ENCODE results near the gene NARF. TPM values are rescaled to one million over a fixed set of nuclear protein-coding genes. Genes with fewer than 3 reads are reported as not detected.

The NARF gene
- total RNA-seq, 2 experiments from 2014 or later: 63.9 to 65.4 TPM

- no peaks in the 10 kb centered on the region for H3K27me3 Mint-ChIP-seq
- intact Hi-C loops (cut with micrococcal nuclease): loop anchor here (10.0 kb wide), 1 partner anchor 58 kb away; no protein-coding TSS in a partner anchor
- ATAC-seq: peak; percentile 57
- no peak for TF ChIP-seq CTCF (IDR thresholded peaks at IDR 0.05)
- ChIA-PET CTCF (interaction anchor here (0.5 to 2.1 kb wide), 3 partner anchors 9 to 54 kb away, joined by 3 to 5 read pairs (median 3); no protein-coding TSS in a partner anchor), POLR2A (interaction anchor here (0.9 to 3.9 kb wide), 4 partner anchors 9 to 199 kb away, joined by 3 to 32 read pairs (median 5); partner anchors contain the start of gene FOXK2)
- H3K4me3 Mint-ChIP-seq: peak overlapping the region; percentile 62
- H3K27ac Mint-ChIP-seq: peak overlapping the region; percentile 59
- DNase-seq: peak; percentile 94
- H3K4me1 Mint-ChIP-seq (ENCODE audit: low read depth): peaks cover 18% of the 10 kb centered on the region
- H3K36me3 Mint-ChIP-seq (ENCODE audit: low read depth): no peaks in the 10 kb centered on the region
- no peaks in the 10 kb centered on the region for H3K9me3 Mint-ChIP-seq
Observed at GRCh38 chr17:82496529-82497434, 38.2 kb downstream of the NARF start.

- TF ChIP-seq CTCF (IDR thresholded peaks at IDR 0.05): no peak
- intact Hi-C loops (cut with micrococcal nuclease): loop anchor here (10.0 kb wide), 1 partner anchor 57 kb away; no protein-coding TSS in a partner anchor
- DNase-seq (peak; percentile 50), ATAC-seq (peak; percentile 9)
- ChIA-PET POLR2A (interaction anchor here (0.5 to 3.9 kb wide), 6 partner anchors 8 to 218 kb away, joined by 3 to 32 read pairs (median 4); partner anchors contain the start of genes FN3KRP and FOXK2), CTCF (interaction anchor here (0.5 to 2.1 kb wide), 3 partner anchors 8 to 53 kb away, joined by 3 to 5 read pairs (median 3); no protein-coding TSS in a partner anchor)
- H3K27ac Mint-ChIP-seq: peak overlapping the region; percentile 86
- no peaks in the 10 kb centered on the region for H3K9me3 Mint-ChIP-seq
- H3K4me3 Mint-ChIP-seq: peak overlapping the region; percentile 83
- no peaks in the 10 kb centered on the region for H3K27me3 Mint-ChIP-seq
- peaks cover 18% of the 10 kb centered on the region for H3K4me1 Mint-ChIP-seq (ENCODE audit: low read depth)
- H3K36me3 Mint-ChIP-seq (ENCODE audit: low read depth): no peaks in the 10 kb centered on the region
Observed at GRCh38 chr17:82497483-82498405, 39.2 kb downstream of the NARF start.

- intact Hi-C loops (cut with micrococcal nuclease): no loop called here
- peaks cover 16% of the 10 kb centered on the region for H3K4me1 Mint-ChIP-seq (ENCODE audit: low read depth)
- H3K9me3 Mint-ChIP-seq: no peaks in the 10 kb centered on the region
- H3K27ac Mint-ChIP-seq: no peak overlapping the region
- no peaks in the 10 kb centered on the region for H3K36me3 Mint-ChIP-seq (ENCODE audit: low read depth)
- ATAC-seq: no peak
- no peak overlapping the region for H3K4me3 Mint-ChIP-seq
- TF ChIP-seq CTCF (IDR thresholded peaks at IDR 0.05): no peak
- ChIA-PET POLR2A (no interaction called here), CTCF (no interaction called here)
- no peaks in the 10 kb centered on the region for H3K27me3 Mint-ChIP-seq
- no peak for DNase-seq
Observed at GRCh38 chr17:82502207-82502606, 43.7 kb downstream of the NARF start.

GRCh38 chr17:82503094-82503727 lies 44.7 kb downstream of the NARF start:
- Mint-ChIP-seq H3K4me1 (ENCODE audit: low read depth) (peaks cover 12% of the 10 kb centered on the region), H3K4me3 (no peak overlapping the region), H3K27ac (no peak overlapping the region), H3K9me3 (no peaks in the 10 kb centered on the region), H3K36me3 (ENCODE audit: low read depth) (no peaks in the 10 kb centered on the region), H3K27me3 (no peaks in the 10 kb centered on the region)
- ChIA-PET POLR2A (interaction anchor here (1.3 to 2.4 kb wide), 2 partner anchors 17 to 18 kb away, joined by 3 to 14 read pairs; partner anchors contain the start of gene FOXK2), CTCF (interaction anchor here (0.6 to 1.2 kb wide), 2 partner anchors 9 to 51 kb away, joined by 3 read pairs; no protein-coding TSS in a partner anchor)
- TF ChIP-seq CTCF (IDR thresholded peaks at IDR 0.05): no peak
- intact Hi-C loops (cut with micrococcal nuclease): no loop called here
- DNase-seq (no peak), ATAC-seq (no peak)

All from activated CD8-positive, alpha-beta T cell treated with anti-CD3 and anti-CD28 coated beads for 36 hours (primary cell).